ENCODE results near the gene PDE9A.
A peak's percentile ranks its signal among the peaks of the same experiment; 100 is the strongest.

Gene PDE9A

DNA sequence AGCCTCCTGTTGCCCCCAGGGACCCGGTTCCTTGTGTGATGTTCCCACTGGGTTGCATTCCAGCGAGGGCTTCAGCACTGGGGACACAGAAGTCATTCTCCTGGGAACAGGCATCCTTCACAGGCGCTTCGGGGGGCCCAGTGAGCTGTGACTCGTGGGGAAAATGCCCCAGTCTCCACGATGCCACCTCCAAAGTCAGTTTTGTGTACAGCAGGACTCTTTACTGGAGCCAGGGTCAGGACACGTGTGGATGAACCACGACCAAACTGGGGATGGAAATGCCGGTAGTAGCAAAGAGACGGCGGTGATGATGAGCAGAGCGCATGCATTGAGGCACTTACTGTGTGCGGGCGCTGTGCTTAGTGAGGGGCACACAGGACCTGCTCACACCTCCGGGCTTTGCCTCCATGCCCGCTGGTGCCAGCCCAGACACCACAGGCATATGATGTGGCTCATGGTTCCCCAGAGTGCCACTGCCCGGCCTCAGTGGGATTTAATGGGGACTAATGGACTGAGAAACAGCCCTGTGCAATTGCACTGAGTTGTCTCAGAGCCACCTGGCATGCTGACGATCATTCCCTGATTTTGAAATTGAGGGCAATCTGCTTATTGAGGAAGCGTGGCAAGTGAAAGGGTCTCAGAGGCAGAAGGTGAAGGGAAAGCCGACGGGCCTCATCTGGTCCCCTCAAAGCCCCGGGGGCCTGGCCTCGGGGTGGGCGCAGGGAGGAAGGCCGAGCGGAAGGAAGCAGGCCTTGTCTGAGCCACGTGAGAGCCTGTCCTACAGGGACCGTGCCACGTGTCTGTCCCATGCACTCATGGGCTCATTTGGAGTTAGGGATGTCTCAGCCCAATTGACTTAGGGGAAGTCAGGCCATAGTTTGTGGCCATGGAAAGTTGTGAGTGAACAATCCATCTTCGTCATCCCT is 91.4 kb downstream of the PDE9A start:
- DNase-seq (ENCODE audit: low read depth) = no peak

DNA sequence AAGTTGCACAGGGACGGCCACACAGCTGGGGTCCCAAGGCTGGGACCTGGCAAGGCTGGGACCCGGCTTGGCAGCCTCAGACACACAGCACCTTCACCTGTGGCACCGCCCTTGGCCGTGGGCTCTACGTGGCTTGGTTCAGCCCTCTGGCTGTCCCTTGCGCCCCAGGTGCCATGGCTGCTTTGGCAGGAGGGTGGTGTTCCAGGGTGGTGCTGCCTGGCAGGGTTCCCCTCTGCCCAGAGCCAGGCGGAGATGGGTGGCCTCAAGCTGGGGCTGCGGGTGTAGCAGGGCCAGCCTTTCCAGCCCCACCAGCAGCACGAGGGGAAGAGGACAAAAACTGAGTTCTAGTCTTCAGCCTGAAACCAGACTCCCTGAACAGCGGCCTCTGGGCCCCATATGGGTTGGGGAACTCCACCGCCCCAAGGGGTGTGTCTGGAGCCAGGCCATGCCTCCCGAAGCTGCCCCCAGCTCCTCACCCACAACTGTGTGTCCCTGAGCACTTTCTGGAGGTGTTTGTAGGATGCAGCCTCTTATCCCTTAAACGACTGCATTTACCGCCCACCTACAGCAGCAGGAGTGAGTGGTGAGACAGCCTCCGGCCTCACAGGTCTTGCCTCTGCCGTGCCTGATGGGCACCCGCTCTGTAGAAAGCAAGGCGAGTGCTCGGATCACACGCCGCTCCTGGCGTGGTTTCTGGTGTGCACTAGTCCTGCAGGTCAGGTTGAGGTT is 92.3 kb downstream of the PDE9A start:
- no peak for DNase-seq (ENCODE audit: low read depth)

DNA sequence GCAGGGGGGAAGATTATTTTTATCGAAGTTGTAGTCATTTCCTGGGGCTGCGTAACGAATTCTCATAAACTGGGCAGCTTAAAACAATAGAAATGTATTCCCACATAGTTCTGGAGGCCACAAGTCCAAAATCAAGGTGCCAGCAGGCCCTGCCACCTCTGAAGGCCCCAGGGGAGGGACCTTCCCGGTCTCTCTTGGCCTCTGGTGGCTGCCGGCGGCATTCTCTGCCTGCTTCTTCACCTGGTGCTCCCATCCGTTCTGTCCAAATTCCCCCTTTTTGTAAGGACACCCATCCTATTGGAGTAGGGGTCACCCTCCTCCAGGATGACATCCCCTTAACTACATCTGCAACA is 92.8 kb downstream of the PDE9A start:
- DNase-seq (ENCODE audit: low read depth) = no peak

DNA sequence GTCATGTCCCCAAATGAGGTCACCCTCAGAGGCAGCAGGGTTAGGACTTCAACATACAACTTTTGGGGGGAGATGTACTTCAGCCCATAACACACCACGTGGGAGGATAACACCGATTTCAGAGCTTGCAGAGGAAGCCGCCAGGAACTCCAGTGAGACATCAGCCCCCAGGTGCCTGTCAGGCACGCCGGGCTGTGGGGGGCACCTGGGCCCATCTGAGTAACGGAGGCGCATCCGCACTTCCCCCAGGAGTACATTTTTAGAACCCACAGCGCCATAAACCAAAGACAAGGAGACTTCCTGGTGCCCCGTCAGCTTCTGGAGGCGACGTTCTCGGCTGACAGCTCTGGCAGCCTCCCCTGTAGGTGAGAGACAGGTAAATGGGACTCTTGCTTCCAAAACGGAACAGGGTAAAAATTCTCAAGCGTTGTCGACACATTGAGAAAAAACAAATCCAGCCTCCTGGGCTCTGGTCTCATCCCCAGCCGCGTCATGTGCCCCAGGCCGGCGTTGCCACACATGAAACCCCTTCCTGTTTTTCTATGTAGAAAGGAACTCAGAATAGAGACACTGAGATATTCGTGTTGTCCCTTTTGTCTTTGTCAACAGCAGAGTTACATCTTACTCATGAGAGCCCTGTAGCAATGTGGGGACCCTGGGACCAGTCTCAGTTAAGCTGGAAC is 93.3 kb downstream of the PDE9A start:
- peak; percentile 22 for DNase-seq (ENCODE audit: low read depth)

DNA sequence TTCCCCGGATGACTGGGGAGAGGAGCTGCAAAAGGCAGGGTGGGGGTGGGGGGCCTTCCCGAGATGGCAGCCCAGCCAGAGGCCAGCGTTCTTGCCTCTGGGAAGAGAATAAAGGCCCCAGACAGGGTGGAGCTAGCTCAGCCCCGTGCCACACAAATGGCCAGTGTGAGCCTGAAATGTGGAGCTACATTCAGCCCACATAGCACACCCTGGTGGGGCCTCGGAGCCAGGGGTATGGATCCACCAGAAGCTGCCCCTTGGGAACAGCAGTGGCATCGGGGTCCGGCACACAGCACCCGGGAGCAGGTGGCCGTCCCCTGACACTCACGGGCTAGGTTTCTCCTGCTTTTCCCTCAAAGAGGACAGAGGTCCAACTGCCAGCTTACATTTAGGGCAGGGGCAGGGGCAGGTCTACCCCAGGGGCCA is 93.9 kb downstream of the PDE9A start:
- DNase-seq (ENCODE audit: low read depth) = no peak

DNA sequence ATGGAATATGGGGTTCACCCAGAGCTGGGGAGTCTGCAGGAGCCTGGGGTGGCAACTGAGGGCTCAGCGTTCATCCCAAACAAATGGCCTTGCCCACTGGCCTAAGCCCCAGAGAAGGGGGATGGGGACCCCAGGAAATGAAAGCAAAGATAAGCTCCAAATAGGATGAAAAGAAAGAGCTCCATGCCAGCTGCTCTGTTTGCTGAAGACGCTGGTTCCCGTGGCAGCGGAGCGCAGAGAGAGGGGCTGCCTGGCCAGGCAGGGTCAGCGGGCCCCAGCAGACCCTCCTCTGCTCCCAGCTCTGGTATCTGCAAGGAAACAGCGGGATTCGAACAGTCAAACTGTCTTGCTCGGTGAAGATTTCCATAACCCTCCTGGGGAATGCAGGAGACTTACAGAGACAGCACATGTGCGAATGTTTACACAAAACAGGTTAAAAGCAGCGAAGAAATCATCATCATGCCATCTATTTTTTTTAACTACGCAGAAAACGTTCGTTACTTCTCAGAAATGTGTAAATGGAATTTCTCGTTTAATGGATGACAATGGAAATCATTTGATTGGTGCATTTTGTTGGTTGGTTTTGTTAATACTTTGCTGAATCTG is 94.4 kb downstream of the PDE9A start:
- no peak for DNase-seq (ENCODE audit: low read depth)

DNA sequence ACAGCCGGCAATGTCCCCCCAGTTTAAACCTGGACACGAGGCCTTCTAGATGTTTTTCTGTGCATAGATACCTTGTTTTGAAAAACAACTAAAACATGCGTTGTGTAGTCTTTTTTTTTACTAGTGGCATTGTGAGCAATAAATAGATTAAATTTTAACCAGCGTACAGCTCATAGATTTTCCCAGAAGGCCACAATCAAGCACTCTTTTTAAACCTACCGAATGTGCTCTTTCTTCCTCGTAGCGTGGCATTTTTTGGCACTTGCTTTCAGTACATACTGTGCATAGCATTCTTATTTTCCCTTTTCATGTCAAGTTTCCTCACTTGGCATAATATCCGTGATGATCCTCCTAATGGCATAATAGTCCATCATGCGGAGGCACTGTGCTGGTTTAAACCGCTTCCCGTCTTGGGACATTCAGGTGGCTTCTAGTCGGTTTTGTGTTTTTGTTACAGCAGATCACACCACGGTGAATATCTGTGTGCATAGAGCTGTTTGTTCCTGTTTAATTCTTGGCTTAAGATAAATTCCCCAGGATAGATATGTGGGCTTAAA is 95.3 kb downstream of the PDE9A start:
- DNase-seq (ENCODE audit: low read depth) = no peak

DNA sequence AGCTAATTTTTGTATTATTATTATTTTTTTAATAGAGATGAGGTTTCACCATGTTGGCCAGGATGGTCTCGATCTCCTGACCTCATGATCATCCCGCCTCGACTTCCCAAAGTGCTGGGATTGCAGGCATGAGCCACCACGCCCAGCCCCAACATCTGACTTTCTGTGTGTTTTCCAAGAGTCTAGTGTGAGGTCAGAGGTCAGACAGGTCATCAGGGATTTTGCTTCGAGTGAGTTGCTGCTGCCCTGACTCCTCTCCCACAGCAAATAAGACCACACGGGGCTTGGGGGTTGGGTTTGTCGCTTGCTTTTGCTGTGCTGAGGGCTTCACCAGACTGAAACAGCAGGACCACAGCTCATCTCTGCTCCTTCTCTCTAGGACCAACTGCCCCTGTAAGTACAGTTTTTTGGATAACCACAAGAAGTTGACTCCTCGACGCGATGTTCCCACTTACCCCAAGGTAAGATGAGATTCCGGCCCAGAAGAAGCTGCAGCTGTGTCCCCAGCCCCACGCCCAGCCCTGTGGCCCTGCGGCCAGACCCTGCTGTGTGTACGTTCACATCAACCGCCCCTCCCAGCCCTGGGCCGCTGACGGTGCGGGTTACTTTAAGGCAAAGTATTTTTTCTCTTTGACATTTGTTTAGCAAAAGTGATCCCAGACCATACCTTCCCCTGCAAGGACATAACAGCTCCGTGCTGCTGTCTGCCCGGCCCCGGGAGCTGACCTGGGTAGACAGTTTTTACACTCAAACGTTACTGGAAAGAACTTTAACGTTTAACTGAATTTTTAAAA is 97.5 kb downstream of the PDE9A start:
- DNase-seq (ENCODE audit: low read depth) = no peak

DNA sequence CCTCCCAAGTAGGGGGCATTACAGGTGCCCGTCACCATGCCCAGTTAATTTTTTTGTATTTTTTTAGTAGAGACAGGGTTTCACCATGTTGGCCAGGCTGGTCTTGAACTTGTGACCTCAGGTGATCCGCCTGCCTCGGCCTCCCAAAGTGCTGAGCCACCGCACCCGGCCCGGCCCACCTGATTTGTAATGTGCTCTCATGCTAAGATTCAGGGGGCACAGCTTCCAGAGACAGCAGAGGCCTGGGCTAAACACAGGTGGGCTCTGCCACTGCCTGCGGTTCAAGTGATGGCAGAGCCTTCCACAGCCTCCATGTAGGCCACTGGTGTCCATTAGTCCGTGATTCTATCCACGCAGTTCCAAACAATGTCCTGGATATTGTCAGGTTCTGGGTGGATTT is 98.4 kb downstream of the PDE9A start:
- DNase-seq (ENCODE audit: low read depth) = no peak

DNA sequence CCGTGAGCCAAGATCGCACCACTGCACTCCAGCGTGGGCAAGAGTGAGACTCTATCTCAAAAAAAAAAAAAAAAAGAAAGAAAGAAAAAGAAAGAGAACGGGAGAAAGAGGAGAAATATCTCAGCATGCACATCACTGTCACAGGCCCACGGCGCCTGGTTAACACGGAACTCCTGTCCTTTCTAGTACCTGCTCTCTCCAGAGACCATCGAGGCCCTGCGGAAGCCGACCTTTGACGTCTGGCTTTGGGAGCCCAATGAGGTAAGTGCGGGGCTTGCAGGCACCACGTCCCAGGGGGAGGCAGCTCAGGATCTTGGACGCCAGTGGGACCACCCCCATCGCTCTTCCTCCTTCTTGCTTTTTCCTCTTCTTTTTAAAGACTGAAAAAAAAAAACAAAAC is 100.4 kb downstream of the PDE9A start:
- no peak for DNase-seq (ENCODE audit: low read depth)

DNA sequence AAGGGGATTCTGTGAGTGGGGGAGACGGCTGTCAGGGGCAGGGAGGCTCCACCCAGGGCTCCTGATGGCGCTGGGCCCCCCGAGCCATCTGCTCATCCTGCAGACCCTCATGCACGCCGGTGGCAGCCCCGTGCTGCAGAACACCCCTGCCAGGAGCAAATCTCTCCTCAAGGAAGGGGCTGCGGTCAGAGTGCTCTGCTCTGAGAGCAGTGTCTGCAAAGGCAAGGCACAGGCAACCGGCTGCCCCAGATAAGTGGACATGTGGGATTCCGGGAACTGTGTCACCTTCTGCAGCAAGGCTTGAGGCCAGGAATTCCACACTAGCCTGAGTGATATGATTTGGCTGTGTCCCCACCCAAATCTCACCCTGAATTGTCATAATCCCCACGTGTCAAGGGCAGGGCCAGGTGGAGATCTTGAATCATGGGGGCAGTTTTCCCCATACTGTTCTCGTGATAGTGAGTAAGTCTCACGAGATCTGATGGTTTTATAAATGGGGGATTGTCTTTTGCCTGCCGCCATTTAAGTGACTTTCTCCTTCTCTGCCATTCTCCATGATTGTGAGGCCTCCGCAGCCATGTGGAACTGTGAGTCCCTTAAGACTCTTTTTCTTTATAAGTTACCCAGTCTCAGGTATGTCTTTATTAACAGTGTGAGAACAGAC is 101.0 kb downstream of the PDE9A start:
- no peak for DNase-seq (ENCODE audit: low read depth)

DNA sequence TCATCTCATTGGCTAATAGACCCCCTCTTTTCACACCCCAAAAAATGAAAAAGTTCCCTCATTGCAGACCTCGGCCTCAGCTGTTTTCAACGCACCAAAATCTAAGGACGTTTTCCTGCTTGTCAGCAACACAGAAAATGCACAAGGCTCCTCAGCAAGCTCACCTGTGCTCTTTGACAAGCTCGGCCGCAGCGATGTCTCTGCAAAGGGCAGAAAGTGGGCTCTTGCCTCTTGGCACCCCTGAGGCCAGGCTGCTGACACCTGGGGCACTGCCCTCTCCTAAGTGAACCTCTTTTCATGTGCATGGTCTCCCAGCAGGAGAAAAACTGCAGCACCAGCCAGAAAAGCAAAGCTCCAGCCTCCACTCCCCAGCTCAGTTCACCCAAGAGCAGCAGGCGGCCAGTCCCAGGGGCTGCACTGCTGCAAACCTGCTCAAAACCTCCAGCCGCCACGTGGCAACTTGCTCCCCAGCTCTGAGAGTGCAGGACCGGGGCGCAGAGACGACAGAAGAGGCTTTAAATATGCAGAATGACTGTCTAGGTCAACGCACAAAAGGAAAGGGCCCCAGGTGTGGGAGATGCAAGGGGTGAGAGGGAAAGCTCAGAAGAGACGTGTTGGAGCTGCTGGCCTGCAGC is 101.7 kb downstream of the PDE9A start:
- no peak for DNase-seq (ENCODE audit: low read depth)

DNA sequence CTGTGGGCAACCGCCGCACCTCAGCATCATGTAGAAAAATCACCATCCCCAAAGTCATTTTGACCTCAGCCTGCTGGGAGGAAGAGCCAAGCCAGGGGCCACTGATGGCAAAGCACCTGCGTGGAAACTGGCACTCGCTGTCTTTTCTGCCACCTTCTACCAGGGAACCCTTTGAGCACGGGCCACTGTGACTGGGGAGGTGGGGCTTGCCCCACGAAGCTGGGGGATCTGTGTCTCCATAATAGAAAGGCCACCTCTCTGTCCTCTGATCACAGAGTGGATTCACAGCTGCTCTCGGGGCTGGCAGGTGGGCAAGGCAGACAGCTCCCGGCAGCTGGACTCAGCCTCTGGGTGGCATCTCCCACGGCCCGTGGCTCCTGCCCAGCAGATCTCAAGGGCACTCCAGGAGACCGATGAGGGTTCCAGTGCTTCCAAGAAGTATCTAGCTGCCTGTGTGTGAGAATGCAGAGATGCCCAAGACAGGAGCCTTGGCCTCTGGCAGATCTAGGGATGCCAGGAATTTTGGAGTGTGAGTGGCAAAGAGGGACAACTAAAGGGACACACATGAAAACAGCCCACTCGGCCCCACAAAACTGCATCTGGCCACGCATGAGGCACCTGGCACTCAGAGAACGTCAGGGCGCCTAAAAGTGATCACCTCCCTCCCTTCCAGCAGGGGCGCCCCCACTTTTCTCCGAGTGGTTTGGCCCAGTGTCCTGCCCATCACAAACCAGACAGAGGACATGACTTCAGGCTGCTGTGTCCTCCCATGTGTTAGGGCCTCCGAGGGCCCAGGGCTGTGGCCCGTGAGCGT is 102.6 kb downstream of the PDE9A start:
- DNase-seq (ENCODE audit: low read depth) = no peak

DNA sequence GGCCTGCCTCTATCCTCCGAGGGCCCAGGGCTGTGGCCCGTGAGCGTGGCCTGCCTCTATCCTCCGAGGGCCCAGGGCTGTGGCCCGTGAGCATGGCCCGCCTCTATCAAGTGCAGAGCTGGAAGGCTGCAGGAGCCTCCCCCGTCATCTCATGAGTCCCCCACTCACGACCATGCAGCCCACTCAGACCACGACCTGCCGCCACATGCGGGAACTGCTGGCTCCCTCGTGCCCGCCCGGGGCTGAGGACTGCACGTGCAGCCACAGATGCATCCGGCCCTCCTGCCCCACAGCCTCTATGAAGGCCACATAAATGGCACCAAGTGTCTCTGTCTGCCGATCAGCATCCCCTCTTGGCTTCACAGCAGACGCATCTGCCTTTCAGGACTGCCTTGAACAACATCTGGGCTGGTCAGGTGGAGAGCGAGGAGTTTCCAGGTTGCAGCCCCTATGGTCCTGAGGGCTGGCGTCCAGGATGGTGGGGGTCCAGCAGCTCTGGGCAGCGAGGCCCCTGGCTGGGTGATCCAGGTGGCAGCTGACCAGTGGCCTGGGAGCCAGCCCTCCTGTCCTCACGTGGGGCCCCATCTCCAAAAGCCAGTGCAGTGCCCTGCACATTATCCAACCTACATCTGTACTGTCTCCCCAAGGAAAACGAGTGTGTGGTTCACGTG is 103.3 kb downstream of the PDE9A start:
- no peak for DNase-seq (ENCODE audit: low read depth)

DNA sequence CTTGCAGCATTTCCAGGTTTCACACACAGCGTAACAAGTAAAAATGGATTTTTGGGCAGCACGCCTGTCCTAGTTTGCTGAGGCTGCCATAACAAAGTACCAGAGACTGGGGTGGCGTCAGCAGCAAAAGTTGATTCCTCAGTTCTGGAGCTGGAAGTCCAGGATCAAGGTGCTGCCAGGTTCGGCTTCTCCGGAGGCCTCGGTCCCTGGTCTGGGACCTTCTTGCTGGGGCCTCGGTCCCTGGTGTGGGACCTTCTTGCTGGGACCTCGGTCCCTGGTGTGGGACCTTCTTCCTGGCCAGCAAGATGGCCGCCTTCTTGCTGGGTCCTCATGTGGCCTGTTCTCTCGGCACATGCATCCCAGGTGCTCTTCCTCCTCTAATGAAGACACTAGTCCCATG is 104.0 kb downstream of the PDE9A start:
- DNase-seq (ENCODE audit: low read depth) = no peak

DNA sequence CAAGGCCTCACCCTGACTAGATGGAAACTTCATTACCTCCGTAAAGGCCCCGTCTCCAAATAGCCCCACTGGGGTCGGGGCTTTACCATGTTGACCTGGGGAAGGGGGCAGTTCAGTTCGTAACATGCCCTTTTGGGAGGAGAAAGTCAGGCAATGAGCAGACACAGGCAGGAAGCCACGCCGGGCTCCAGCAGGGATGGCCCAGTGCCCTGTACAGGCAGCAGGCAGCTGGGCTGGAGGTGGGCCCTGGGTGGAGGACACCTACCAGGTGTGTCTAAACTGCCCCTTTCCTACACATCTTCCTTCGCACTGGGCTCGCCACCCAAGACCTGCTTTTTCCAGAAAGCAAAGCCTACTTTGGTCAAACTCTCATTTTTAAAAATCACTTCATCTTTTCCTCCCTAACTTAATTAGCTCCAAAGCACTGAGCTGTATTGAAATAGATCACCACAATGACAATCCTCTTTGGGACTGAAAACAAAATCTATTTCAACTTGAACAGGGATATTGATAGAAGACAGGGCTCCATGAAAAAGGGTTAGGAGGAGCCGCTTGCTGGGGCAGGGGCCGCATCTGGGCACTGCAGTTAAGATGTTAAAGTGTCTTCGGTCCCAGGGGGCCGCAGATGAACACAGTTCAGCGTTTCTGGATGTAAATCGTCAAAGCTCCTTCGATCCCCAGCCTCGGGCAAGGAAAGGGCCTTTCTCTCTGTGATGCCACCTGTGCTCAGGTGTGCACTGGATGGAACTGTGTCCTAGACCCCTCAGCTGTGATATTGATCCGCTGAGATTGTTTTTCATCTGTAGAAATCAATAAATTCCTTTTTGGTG is 104.6 kb downstream of the PDE9A start:
- no peak for DNase-seq (ENCODE audit: low read depth)

DNA sequence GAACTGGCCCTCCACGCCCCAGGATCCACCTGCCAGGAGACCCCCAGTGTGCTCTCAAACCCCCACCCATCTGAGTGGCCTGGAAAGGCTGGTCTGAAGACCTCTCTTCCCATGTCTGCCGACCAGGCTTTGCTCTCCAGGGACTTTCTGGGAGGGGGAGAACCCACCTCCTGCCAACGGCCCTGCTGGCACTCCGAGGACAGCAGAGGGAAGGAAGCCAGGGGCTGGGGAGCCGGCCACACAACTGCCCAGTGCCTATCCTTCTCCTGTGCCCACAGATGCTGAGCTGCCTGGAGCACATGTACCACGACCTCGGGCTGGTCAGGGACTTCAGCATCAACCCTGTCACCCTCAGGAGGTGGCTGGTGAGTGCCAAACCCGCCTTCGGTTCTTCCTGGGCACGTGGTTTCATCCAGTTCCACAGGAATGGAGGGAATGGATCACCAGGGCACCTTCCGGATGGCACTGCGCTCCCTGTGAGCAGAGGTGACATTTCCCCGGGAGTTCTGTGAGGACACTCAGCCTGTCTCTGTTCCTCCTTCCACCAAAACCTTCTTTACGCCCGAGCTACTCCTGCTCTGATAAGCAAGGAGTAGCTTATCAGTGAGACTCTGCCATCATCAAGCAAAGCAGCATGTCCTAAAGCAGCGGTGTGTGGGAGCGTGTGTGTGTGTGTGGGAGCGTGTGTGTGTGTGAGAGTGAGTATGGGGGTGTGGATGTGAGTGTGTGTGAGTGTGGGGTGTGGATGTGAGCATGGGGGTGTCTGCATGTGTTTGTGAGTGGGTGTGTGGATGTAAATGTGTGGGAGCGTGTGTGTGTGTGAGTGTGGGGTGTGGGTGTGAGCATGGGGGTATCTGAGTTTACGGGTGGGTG is 105.5 kb downstream of the PDE9A start:
- DNase-seq (ENCODE audit: low read depth) = no peak

All from activated T-cell treated with anti-CD3 and anti-CD28 coated beads for 1 hour (primary cell).